Muscle of arm (tissue), 14 donors: ENCODE data around the gene NARS2. TPM values are rescaled to one million over a fixed set of nuclear protein-coding genes. Genes with fewer than 3 reads are reported as not detected.
"Not testable (repeated sequence)": the region's sequence is repeated elsewhere in the genome, so short reads cannot be mapped to it uniquely, and the experiment has no call there.

Source experiments
- DNase-seq: peaks from one replicate; pipeline ENCODE4 v3.0.0-alpha.2; 2013
- long read RNA-seq, 11 donors: transcript quantifications; one replicate each; lab custom pipeline, GENCODE V29; 2026
- polyA plus RNA-seq, 12 donors: library from polyadenylated mRNA; unstranded; fragments of 120-200 nt; gene quantifications; one replicate each; pipeline ENCODE4 v1.2.1, GENCODE V29; 2013; ENCODE audit not compliant: insufficient read length in 12 of 12

NARS2 gene, protein sequence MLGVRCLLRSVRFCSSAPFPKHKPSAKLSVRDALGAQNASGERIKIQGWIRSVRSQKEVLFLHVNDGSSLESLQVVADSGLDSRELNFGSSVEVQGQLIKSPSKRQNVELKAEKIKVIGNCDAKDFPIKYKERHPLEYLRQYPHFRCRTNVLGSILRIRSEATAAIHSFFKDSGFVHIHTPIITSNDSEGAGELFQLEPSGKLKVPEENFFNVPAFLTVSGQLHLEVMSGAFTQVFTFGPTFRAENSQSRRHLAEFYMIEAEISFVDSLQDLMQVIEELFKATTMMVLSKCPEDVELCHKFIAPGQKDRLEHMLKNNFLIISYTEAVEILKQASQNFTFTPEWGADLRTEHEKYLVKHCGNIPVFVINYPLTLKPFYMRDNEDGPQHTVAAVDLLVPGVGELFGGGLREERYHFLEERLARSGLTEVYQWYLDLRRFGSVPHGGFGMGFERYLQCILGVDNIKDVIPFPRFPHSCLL
- polyA plus RNA-seq: 10 to 100 TPM in 11 of 12 donors, not detected in 1; 11.4 to 25.1 (median 16.9) TPM
- long read RNA-seq, donor 1, partial matches to known transcripts: 0 of 2 reads
- long read RNA-seq, donor 1, other reads (novel, unspliced or antisense): 0 of 2 reads
- long read RNA-seq, donor 2, transcript NARS2-201 (14 exons, 2,519 nt): major isoform, 5 of 5 reads
- long read RNA-seq, donor 2, partial matches to known transcripts: 0 of 5 reads
- long read RNA-seq, donor 2, other reads (novel, unspliced or antisense): 0 of 5 reads
- long read RNA-seq, donor 3, partial matches to known transcripts: 0 of 2 reads
- long read RNA-seq, donor 3, other reads (novel, unspliced or antisense): 0 of 2 reads
- long read RNA-seq, donor 4: 0 reads
- long read RNA-seq, donor 5: 0 reads
- long read RNA-seq, donor 6, partial matches to known transcripts: 0 of 1 reads
- long read RNA-seq, donor 6, other reads (novel, unspliced or antisense): 0 of 1 reads
- long read RNA-seq, donor 7, partial matches to known transcripts: 0 of 2 reads
- long read RNA-seq, donor 7, other reads (novel, unspliced or antisense): 0 of 2 reads
- long read RNA-seq, donor 8, transcript NARS2-201 (14 exons, 2,519 nt): major isoform, 7 of 8 reads
- long read RNA-seq, donor 8, partial matches to known transcripts: 0 of 8 reads
- long read RNA-seq, donor 8, other reads (novel, unspliced or antisense): 0 of 8 reads
- long read RNA-seq, donor 9, partial matches to known transcripts: 0 of 1 reads
- long read RNA-seq, donor 9, other reads (novel, unspliced or antisense): 0 of 1 reads
- long read RNA-seq, donor 10, partial matches to known transcripts: 0 of 4 reads
- long read RNA-seq, donor 10, other reads (novel, unspliced or antisense): 0 of 4 reads
- long read RNA-seq, donor 11, partial matches to known transcripts: 0 of 2 reads
- long read RNA-seq, donor 11, other reads (novel, unspliced or antisense): 0 of 2 reads

DNA sequence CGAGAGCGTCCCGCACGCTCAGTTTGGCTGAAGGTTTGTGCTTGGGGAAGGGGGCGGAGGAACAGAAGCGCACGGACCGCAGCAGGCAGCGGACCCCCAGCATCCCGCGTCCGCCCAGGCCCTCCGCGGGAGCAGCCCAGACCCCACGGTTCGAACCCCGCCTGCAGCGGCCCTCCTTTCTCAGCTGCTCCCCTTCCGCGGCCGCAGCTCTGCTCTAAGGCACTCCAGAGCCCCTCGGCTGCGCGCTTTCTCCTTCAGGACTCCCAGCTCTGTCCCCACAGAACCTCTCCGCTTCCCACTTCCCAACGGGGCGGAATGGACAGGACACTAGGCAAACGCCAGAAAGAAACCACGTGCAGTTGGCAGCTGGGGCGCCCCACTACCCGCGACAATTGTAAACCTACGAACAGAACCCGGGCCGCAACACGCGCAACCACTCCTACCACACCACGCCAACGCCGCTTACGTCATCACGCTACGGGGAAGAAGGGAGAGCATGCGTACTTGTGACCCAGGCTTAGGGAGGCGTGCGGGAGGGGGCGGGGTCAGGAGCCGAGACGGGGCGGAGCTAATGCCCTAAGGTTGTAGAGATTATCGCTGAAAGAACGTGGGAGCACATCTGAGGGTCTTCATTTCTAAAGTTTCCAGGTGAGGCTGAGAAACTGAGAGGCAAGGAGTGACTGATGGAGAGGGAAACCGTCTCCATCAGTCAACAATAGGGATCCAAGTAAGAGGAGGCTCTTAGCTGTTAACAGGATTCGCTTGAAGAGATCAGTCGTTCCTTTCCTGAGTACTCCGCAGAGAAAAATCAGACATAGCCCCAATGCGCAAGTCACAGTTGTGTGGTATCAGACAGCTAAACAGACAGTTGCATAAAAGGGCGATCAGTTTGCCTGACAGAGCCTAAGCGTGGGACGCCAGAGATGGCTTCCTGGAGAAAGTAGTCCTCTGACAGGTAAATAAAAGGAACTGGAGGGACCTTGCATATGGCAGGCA is at the start of gene NARS2:
TSS of gene NARS2 (minus strand) at position 479 of the 996 bp plus-strand sequence. CDS start at position 103, 376 bp downstream.
- DNase-seq: peak; percentile 99

- DNase-seq: no peak
Measured at GRCh38 chr11:78622666-78623065, 48.0 kb upstream of the NARS2 start.

GRCh38 chr11:78620159-78620558 is 45.5 kb upstream of the NARS2 start:
- DNase-seq: no peak

DNA sequence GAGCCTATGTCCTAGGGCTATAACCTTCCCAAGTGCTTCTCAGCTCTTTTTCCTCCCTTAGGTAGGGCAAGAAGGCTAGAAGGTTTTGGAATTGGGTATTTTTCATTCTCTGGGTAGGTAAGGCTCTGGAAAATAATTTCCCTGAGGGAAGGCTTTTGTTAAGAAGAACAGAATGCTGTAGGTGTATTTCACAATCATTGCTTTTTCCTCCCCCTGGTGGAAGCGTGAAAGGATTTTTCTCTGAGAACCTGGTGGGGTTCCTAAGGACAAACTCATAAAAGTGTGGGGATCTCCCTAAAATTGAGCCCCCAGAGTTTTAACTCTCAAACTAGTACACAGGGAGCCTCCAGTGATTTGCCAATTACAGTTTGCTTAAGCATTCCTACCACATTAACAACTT is 41.1 kb upstream of the NARS2 start:
- DNase-seq: no peak

- no peak for DNase-seq
Measured at GRCh38 chr11:78613378-78613813, 38.7 kb upstream of the NARS2 start.

DNA sequence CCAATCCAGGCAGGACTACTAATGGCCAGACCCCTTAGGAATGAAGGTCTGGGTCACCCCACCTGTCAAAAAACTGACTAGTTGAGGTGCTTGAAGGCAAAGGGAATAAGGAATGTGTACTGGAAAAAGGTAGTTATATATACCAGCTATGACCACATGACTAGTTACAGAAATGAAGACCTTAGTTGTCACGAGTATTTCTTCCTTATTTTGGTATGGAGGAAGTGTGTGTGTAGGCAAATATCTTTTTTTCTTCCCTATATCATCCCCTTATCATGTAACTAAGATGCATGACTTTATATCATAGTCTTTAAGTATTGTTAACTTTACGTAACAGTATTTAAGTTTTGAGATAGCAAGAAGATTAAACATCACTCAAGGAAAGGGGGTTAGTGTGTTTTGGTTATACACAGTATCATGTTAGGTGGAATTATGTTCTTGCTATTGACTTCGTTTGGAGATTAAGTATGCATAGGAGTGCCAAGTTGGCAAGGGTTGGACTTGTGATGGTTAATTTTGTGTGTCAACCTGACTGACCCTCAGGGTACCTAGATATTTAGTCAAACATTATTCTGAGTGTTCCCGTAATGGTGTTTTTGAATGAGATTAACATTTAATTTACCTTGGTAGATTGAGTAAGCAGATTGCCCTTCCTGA is 38.2 kb upstream of the NARS2 start:
- no peak for DNase-seq

GRCh38 chr11:78609321-78609720 is 34.7 kb upstream of the NARS2 start:
- DNase-seq: not testable (repeated sequence)

DNA sequence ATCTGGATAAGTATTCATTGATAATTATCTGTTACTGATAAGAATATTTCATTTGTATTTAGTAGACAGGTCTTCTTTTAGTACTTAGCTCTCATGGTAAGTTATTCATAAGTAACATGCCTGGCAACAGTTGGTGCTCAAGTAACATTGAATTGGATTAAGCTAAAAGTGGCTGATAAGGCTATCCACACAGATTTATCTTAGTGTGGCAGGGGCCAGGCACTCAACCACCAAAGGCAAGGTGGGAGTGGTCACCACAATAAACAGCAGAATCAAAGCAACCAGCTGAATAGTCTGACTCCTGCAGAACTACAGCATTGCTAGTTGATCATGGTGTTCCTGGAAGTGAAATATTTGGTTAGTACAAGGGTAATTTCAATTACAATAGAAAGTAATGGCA is 33.0 kb upstream of the NARS2 start:
- DNase-seq: no peak

DNA sequence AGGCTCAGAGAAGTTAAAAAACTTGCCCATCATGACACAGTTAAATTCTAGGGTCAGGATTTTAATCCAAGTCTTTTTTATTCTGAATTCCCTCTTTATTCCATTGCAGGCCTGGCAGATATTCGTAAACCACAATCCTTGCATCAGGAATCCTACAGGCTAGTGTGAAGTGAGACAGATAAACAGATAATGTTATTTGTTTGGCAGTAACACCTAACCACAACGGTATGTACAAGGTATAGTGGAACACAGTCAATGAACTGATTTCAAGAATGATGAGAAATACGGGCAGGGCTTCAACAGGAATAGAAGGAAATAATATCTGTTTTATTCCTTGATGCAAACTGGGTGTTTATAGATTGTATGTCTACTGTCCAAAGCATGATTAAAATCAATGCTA is 32.0 kb upstream of the NARS2 start:
- no peak for DNase-seq

DNA sequence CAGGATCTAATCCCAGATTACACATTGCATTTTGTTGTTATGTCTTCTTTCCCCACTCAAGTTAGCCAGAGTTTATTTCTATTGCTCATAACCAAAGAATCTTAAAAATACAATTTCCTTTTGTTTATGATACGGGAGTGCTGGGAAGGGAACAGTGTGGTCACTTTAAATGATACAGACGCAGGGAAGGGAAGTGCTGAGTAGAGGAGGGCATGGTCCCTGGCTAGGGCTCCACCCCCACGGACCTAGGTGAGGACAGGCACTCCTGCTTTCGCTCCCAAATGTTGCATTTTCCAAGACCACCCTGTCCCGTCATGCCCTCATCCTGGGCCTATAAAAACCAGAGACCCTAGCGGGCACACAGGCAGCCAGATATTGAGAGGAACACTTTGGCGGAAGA is 30.6 kb upstream of the NARS2 start:
- DNase-seq: no peak

- DNase-seq: no peak
Measured at GRCh38 chr11:78603792-78604191, 29.1 kb upstream of the NARS2 start.

- DNase-seq: not testable (repeated sequence)
Measured at GRCh38 chr11:78602771-78603170, 28.1 kb upstream of the NARS2 start.

DNA sequence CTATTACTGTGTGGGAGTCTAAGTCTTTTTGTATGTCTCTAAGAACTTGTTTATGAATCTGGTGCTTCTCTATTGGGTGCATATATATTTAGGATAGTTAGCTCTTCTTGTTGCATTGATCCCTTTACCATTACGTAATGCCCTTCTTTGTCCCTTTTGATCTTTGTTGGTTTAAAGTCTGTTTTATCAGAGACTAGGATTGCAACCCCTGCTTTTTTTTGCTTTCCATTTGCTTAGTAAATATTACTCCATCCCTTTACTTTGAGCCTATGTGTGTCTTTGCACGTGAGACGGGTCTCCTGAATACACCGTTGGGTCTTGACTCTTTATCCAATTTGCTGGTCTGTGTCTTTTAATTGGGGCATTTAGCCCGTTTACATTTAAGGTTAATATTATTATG is 26.4 kb upstream of the NARS2 start:
- DNase-seq: not testable (repeated sequence)

DNA sequence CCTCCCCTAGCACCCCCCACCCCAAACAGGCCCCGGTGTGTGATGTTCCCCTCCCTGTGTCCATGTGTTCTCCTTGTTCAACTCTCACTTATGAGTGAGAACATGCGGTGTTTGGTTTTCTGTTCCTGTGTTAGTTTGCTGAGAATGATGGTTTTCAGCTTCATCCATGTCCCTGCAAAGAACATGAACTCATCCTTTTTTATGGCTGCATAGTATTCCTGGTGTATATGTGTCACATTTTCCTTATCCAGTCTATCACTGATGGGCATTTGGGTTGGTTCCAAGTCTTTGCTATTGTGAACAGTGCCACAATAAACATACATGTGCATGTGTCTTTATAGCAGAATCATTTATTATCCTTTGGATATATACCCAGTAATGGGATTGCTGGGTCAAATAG is 22.9 kb upstream of the NARS2 start:
- not testable (repeated sequence) for DNase-seq

DNA sequence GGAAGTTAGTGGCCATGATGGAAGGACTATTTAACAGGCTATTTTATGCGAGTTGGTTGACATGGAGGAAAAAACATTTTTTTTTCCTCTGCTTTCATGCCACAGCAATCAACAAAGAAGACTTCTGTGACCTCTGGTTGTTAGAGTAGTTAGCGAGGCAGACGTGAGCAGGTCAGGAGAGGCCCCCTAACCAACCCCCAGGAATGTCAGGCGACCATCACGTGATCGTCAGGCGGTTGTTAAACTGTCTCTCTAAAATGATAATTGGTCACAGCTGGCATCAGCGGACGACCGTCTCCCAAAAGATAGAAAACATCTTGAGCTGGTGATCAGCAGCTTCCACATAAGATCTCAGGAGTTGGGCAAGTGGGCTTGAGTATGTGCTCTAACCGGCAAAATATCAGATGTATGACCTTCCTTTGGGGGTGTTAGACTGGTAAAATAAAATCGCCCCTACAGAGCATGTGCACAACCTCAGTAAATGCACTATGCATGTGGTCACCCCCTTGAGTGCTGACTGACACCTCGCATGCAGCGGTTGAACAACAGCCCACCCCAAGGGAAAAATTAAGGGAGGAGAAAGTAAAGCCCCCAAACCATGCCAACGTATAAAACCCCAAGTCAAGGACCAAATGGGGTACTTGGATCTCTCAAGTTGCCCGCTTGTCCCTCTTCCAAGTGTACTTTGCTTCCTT is 20.9 kb upstream of the NARS2 start:
- no peak for DNase-seq

GRCh38 chr11:78594814-78595213 is 20.1 kb upstream of the NARS2 start:
- DNase-seq: no peak

DNA sequence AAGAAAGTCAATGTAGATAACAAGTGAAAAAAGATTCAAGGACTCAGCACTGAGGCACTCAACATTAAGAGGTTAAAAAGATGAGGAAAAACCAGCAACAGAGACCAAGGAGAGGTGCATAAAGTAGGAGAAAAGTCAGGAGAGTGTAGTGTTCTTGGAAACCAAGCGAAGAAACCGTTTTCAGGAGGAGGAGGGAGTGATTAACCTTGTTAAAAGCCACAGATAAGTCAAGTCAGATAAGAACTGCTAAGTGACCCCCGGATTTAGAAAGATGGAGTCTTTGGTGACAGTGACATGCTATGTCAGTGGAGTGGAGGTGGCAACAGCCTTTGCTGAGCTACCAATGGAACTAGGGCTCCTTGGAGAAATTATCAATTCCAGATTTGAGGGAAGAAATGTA is 13.9 kb upstream of the NARS2 start:
- DNase-seq: no peak

GRCh38 chr11:78587446-78587845 is 12.8 kb upstream of the NARS2 start:
- DNase-seq: no peak

GRCh38 chr11:78586452-78587046 is 11.9 kb upstream of the NARS2 start:
- no peak for DNase-seq
